Caco-2 (cell line): ENCODE results near the gene BICDL2. TPM values are rescaled to one million over a fixed set of nuclear protein-coding genes. Genes with fewer than 3 reads are reported as not detected.
"Not testable (repeated sequence)": the region's sequence is repeated elsewhere in the genome, so short reads cannot be mapped to it uniquely, and the experiment has no call there.

ENCODE experiments used
- BruUV-seq: library from RNA; stranded (reverse); fragments of 400-500 nt; replicated peaks from 2 replicates; lab custom pipeline; 2021; lab: Mats Ljungman, UMichigan
- CTCF ChIA-PET: fragments of 300-600 bp; sonication (Branson Sonifier 250); formaldehyde crosslinking; loops from one replicate; lab custom pipeline; 2022; ENCODE audit warnings: antibody characterized with exemption; lab: Charles Lee
- POLR2A ChIA-PET: fragments of 300-600 bp; sonication (Branson Sonifier 250); formaldehyde crosslinking; loops from one replicate; lab custom pipeline; 2022; ENCODE audit warnings: antibody characterized with exemption; lab: Charles Lee
- DNase-seq, 2 experiments: peaks; one replicate each; pipeline versions ENCODE4 v3.0.0 to v3.0.0-alpha.2; 2020 to 2022
- H3K27me3 ChIP-seq: replicated peaks from 2 replicates; pipeline ENCODE4 v1.6.0; 2011; ENCODE audit warnings: low read length; ENCODE audit not compliant: control insufficient read depth, insufficient read depth
- H3K36me3 ChIP-seq: 2 replicates; pipeline ENCODE4 v1.5.1; 2011; ENCODE audit warnings: low read length; ENCODE audit not compliant: control insufficient read depth, insufficient read depth
- H3K4me1 ChIP-seq: fragments of 250-450 bp; sonication (Bioruptor Pico); 2 replicates; pipeline ENCODE4 v1.5.1; 2020; ENCODE audit warnings: mild to moderate bottlenecking
- H3K4me3 ChIP-seq: 2 replicates; pipeline ENCODE4 v1.5.1; 2011; ENCODE audit warnings: low read depth, mild to moderate bottlenecking, control low read depth, low read length
- H3K9me3 ChIP-seq: fragments of 250-450 bp; sonication (Bioruptor Pico); 2 replicates; pipeline ENCODE4 v1.5.1; 2020; ENCODE audit warnings: mild to moderate bottlenecking, moderate library complexity
- H3K27ac Mint-ChIP-seq: one replicate; pipeline ENCODE4 v1.8.0; 2022; ENCODE audit warnings: mixed read lengths; ENCODE audit not compliant: unreplicated experiment
- H3K27me3 Mint-ChIP-seq: one replicate; pipeline ENCODE4 v1.8.0; 2022; ENCODE audit warnings: mixed read lengths; ENCODE audit not compliant: insufficient read depth, unreplicated experiment
- H3K36me3 Mint-ChIP-seq: one replicate; pipeline ENCODE4 v1.8.0; 2022; ENCODE audit warnings: mild to moderate bottlenecking, mixed read lengths; ENCODE audit not compliant: insufficient read depth, unreplicated experiment
- H3K4me1 Mint-ChIP-seq: one replicate; pipeline ENCODE4 v1.8.0; 2022; ENCODE audit warnings: low read depth, mixed read lengths; ENCODE audit not compliant: unreplicated experiment
- H3K4me3 Mint-ChIP-seq: one replicate; pipeline ENCODE4 v1.8.0; 2022; ENCODE audit warnings: mild to moderate bottlenecking, moderate library complexity, mixed read lengths; ENCODE audit not compliant: unreplicated experiment
- H3K9me3 Mint-ChIP-seq: one replicate; pipeline ENCODE4 v1.8.0; 2022; ENCODE audit warnings: mixed read lengths; ENCODE audit not compliant: unreplicated experiment
- CTCF ChIP-seq, 2 experiments: fragments of 200-600 bp in 1 of 2; IDR thresholded peaks; 1 replicate in 1 of 2; 2 replicates in 1 of 2; pipeline versions ENCODE4 v1.5.1 to v1.8.0; 2011 to 2022; ENCODE audit warnings: antibody characterized with exemption in 1 of 2, control low read depth in 1 of 2, inconsistent platforms in 1 of 2, low read depth in 1 of 2, low read length in 1 of 2, mild to moderate bottlenecking in 1 of 2, moderate library complexity in 1 of 2; ENCODE audit not compliant: insufficient read depth in 1 of 2, severe bottlenecking in 1 of 2, unreplicated experiment in 1 of 2
- intact Hi-C: fragments of 100-400 bp; cut with micrococcal nuclease; formaldehyde crosslinking; loops from one replicate; pipeline ENCODE4 v1.10.0; 2022; ENCODE audit not compliant: unreplicated experiment
- total RNA-seq: library from RNA; stranded (reverse); gene quantifications from 2 replicates; pipeline ENCODE4 v1.2.3, GENCODE V29; 2022

Gene BICDL2
- total RNA-seq, 1 experiment from 2014 or later: 10.6 TPM

DNA sequence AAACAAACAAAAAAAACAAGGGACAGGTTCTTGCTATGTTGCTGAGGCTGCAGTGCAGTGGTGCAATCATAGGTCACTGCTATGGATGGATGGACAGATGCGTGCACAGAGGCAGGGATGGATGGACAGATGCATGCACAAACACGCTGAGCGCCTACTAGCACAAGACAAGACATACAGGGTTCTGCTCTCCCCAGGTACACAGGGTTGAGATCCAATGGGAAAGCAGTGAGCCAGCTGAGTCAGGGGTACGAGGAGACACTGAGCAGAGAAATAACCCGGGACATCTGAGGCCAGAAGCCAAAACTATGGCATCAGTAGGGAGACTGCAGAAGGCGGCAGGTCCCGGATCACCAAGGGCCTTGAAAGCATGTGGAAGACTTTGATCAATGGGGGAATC, 34.9 kb upstream of the BICDL2 start:
- Mint-ChIP-seq H3K27ac (no peak overlapping the region), H3K27me3 (peaks cover 8% of the 10 kb centered on the region), H3K4me1 (peaks cover 9% of the 10 kb centered on the region), H3K4me3 (no peak overlapping the region), H3K36me3 (peaks cover 12% of the 10 kb centered on the region), H3K9me3 (no peaks in the 10 kb centered on the region)
- no peak for DNase-seq
- H3K36me3 ChIP-seq: no peaks in the 10 kb centered on the region
- no TSS peak for BruUV-seq
- intact Hi-C loops: no loop called here
- no peaks in the 10 kb centered on the region for H3K27me3 ChIP-seq
- H3K9me3 ChIP-seq: no peaks in the 10 kb centered on the region
- ChIA-PET POLR2A (no interaction called here), CTCF (no interaction called here)
- no peaks in the 10 kb centered on the region for H3K4me1 ChIP-seq
- no peak overlapping the region for H3K4me3 ChIP-seq
- TF ChIP-seq CTCF (IDR thresholded peaks at IDR 0.05; ENCODE audit: insufficient read depth in 1 of 2, low read depth in 1 of 2, low read length in 1 of 2, severe bottlenecking in 1 of 2, unreplicated experiment in 1 of 2): no peak

- no peak overlapping the region for H3K4me3 Mint-ChIP-seq
- intact Hi-C loops: no loop called here
- POLR2A ChIA-PET: no interaction called here
- H3K27me3 Mint-ChIP-seq: peaks cover 8% of the 10 kb centered on the region
- Histone ChIP-seq H3K4me3 (no peak overlapping the region), H3K27me3 (no peaks in the 10 kb centered on the region), H3K4me1 (peaks cover 7% of the 10 kb centered on the region), H3K36me3 (no peaks in the 10 kb centered on the region), H3K9me3 (no peaks in the 10 kb centered on the region)
- DNase-seq: no peak
- H3K4me1 Mint-ChIP-seq: peaks cover 9% of the 10 kb centered on the region
- BruUV-seq: no TSS peak
- H3K36me3 Mint-ChIP-seq: peaks cover 13% of the 10 kb centered on the region
- TF ChIP-seq CTCF (IDR thresholded peaks at IDR 0.05; ENCODE audit: insufficient read depth in 1 of 2, low read depth in 1 of 2, low read length in 1 of 2, severe bottlenecking in 1 of 2, unreplicated experiment in 1 of 2): no peak
- no peaks in the 10 kb centered on the region for H3K9me3 Mint-ChIP-seq
- CTCF ChIA-PET: no interaction called here
- no peak overlapping the region for H3K27ac Mint-ChIP-seq
Measured at GRCh38 chr16:3070608-3071111, 33.9 kb upstream of the BICDL2 start.

GRCh38 chr16:3069146-3069545, 32.4 kb upstream of the BICDL2 start:
- CTCF ChIA-PET, intact Hi-C loops, H3K4me3 ChIP-seq, H3K4me3 Mint-ChIP-seq, H3K9me3 Mint-ChIP-seq, POLR2A ChIA-PET, DNase-seq, H3K27me3 Mint-ChIP-seq, H3K9me3 ChIP-seq, H3K36me3 ChIP-seq, H3K27me3 ChIP-seq, H3K4me1 Mint-ChIP-seq, BruUV-seq, H3K27ac Mint-ChIP-seq: not testable (repeated sequence)
- peaks cover 19% of the 10 kb centered on the region for H3K36me3 Mint-ChIP-seq
- peaks cover 15% of the 10 kb centered on the region for H3K4me1 ChIP-seq

DNA sequence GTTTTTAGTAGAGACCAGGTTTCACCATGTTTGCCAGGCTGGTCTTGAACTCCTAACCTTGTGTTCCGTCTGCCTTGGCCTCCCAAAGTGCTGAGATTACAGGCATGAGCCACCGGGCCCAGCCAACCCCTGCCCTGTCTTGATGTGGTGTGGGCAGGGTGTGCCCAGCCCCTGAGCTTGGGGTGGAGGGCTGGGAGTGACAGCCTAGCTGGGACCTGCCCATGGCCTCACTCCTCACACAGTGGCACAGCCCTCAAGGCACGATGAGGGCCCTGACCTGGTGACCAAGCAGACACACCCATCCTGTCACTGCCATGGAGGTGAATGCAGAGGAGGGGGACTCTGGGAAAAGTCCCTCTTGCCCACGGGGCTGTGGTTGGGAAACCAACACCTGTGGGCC, 31.7 kb upstream of the BICDL2 start:
- POLR2A ChIA-PET: no interaction called here
- peaks cover 9% of the 10 kb centered on the region for H3K4me1 Mint-ChIP-seq

More for the DNA sequence above, 31.7 kb upstream of the BICDL2 start:
- H3K9me3 Mint-ChIP-seq: no peaks in the 10 kb centered on the region
- no peak overlapping the region for H3K4me3 ChIP-seq
- no peaks in the 10 kb centered on the region for H3K36me3 ChIP-seq
- H3K27me3 ChIP-seq: no peaks in the 10 kb centered on the region
- H3K9me3 ChIP-seq: no peaks in the 10 kb centered on the region
- TF ChIP-seq CTCF (IDR thresholded peaks at IDR 0.05; ENCODE audit: insufficient read depth in 1 of 2, low read depth in 1 of 2, low read length in 1 of 2, severe bottlenecking in 1 of 2, unreplicated experiment in 1 of 2): no peak
- H3K4me3 Mint-ChIP-seq: no peak overlapping the region
- peaks cover 16% of the 10 kb centered on the region for H3K4me1 ChIP-seq
- peaks cover under 1% of the 10 kb centered on the region for H3K27me3 Mint-ChIP-seq
- no peak for DNase-seq
- H3K36me3 Mint-ChIP-seq: peaks cover 19% of the 10 kb centered on the region
- BruUV-seq: no TSS peak
- H3K27ac Mint-ChIP-seq: no peak overlapping the region
- intact Hi-C loops: no loop called here
- CTCF ChIA-PET: no interaction called here
